Measurements from ENCODE around the gene MMAB.

Gene MMAB

GRCh38 chr12:109547286-109547685, 26.0 kb downstream of the MMAB start:
- TF ChIP-seq POLR2AphosphoS5 (IDR thresholded peaks at IDR 0.05; ENCODE audit: low read depth, low read length) (no peak), POLR2A (IDR thresholded peaks at IDR 0.05; ENCODE audit: low read depth, low read length) (no peak), PAX5 (IDR thresholded peaks at IDR 0.05; ENCODE audit: insufficient read depth, low read length, severe bottlenecking) (no peak), SPI1 (IDR thresholded peaks at IDR 0.05; ENCODE audit: low read depth, low read length) (no peak), TAF1 (IDR thresholded peaks at IDR 0.05; ENCODE audit: low read depth, low read length) (no peak), POU2F2 (IDR thresholded peaks at IDR 0.05; ENCODE audit: low read depth, low read length) (no peak)
- no peak for FAIRE-seq
- no peak for DNase-seq (ENCODE audit: insufficient read length, low spot score)

GRCh38 chr12:109545826-109546225, 27.5 kb downstream of the MMAB start:
- TF ChIP-seq PAX5 (IDR thresholded peaks at IDR 0.05; ENCODE audit: insufficient read depth, low read length, severe bottlenecking), result no peak
- no peak for TF ChIP-seq POU2F2 (IDR thresholded peaks at IDR 0.05; ENCODE audit: low read depth, low read length)
- no peak for TF ChIP-seq POLR2AphosphoS5 (IDR thresholded peaks at IDR 0.05; ENCODE audit: low read depth, low read length)
- no peak for TF ChIP-seq POLR2A (IDR thresholded peaks at IDR 0.05; ENCODE audit: low read depth, low read length)
- TF ChIP-seq TAF1 (IDR thresholded peaks at IDR 0.05; ENCODE audit: low read depth, low read length), result no peak
- no peak for TF ChIP-seq SPI1 (IDR thresholded peaks at IDR 0.05; ENCODE audit: low read depth, low read length)
- FAIRE-seq (no peak), DNase-seq (ENCODE audit: insufficient read length, low spot score) (no peak)

DNA sequence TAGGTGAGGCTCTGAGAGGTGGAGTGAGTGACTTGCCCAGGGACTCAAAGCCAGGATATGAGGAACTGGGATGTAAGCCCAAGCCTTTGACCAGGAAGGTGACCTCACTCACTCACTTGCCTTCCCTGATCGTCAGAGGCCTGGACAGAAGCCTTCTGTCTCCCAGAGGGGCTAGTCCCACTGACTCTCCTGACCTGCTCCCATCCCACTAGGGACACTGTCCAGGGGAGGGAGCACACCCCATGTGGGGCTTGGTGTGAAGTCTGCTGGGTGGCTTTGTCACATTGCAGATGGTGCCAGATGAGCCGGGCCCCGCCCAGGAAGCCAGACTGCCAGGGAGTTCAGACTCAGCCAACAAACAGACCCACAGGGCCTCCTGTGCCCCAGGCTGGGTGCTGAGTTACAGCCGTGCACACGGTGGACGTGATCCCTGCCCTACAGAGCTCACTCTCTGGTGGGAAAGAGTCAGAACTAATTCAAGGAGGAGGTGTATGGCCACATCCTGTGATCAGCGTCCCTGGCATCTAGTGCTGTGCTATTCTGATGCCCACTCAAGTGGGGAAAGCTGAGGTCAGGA, 28.3 kb downstream of the MMAB start:
- FAIRE-seq (no peak), DNase-seq (ENCODE audit: insufficient read length, low spot score) (no peak)

DNA sequence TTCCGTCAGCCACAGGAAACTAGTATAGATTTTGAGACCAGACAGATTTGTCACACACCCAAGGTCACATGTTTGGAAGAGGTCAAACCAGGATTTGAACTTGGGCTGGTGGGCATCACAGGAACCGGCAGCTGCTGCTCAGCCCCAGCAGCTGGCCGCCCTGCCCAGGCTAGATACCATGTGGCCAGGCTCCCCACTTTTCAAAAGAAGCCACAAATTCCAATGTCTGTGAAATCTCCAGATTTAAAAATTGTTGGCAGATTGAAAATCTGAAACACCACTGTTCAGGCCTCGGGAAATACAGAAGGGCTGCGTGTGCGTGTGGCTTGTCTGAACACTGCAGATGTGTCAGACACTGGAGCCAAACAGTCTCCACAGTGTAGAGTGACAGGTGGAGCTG, 30.4 kb downstream of the MMAB start:
- FAIRE-seq (no peak), DNase-seq (ENCODE audit: insufficient read length, low spot score) (no peak)
- no peak for TF ChIP-seq SPI1 (IDR thresholded peaks at IDR 0.05; ENCODE audit: low read depth, low read length)
- TF ChIP-seq POLR2A (IDR thresholded peaks at IDR 0.05; ENCODE audit: low read depth, low read length), result no peak
- TF ChIP-seq TAF1 (IDR thresholded peaks at IDR 0.05; ENCODE audit: low read depth, low read length), result no peak
- TF ChIP-seq POLR2AphosphoS5 (IDR thresholded peaks at IDR 0.05; ENCODE audit: low read depth, low read length), result no peak
- TF ChIP-seq PAX5 (IDR thresholded peaks at IDR 0.05; ENCODE audit: insufficient read depth, low read length, severe bottlenecking), result no peak

More for the DNA sequence above, 28.3 kb downstream of the MMAB start:
- no peak for TF ChIP-seq TAF1 (IDR thresholded peaks at IDR 0.05; ENCODE audit: low read depth, low read length)
- no peak for TF ChIP-seq PAX5 (IDR thresholded peaks at IDR 0.05; ENCODE audit: insufficient read depth, low read length, severe bottlenecking)
- no peak for TF ChIP-seq POLR2A (IDR thresholded peaks at IDR 0.05; ENCODE audit: low read depth, low read length)
- TF ChIP-seq SPI1 (IDR thresholded peaks at IDR 0.05; ENCODE audit: low read depth, low read length), result no peak
- no peak for TF ChIP-seq POLR2AphosphoS5 (IDR thresholded peaks at IDR 0.05; ENCODE audit: low read depth, low read length)
- TF ChIP-seq POU2F2 (IDR thresholded peaks at IDR 0.05; ENCODE audit: low read depth, low read length), result no peak

GRCh38 chr12:109542014-109542413, 31.3 kb downstream of the MMAB start:
- DNase-seq (ENCODE audit: insufficient read length, low spot score) (no peak), FAIRE-seq (no peak)
- TF ChIP-seq POLR2AphosphoS5 (IDR thresholded peaks at IDR 0.05; ENCODE audit: low read depth, low read length) (no peak), TAF1 (IDR thresholded peaks at IDR 0.05; ENCODE audit: low read depth, low read length) (no peak), SPI1 (IDR thresholded peaks at IDR 0.05; ENCODE audit: low read depth, low read length) (no peak), POLR2A (IDR thresholded peaks at IDR 0.05; ENCODE audit: low read depth, low read length) (no peak), PAX5 (IDR thresholded peaks at IDR 0.05; ENCODE audit: insufficient read depth, low read length, severe bottlenecking) (no peak), POU2F2 (IDR thresholded peaks at IDR 0.05; ENCODE audit: low read depth, low read length) (no peak)

- DNase-seq (ENCODE audit: insufficient read length, low spot score), result no peak
- TF ChIP-seq SPI1 (IDR thresholded peaks at IDR 0.05; ENCODE audit: low read depth, low read length) (no peak), POLR2AphosphoS5 (IDR thresholded peaks at IDR 0.05; ENCODE audit: low read depth, low read length) (no peak), PAX5 (IDR thresholded peaks at IDR 0.05; ENCODE audit: insufficient read depth, low read length, severe bottlenecking) (no peak), TAF1 (IDR thresholded peaks at IDR 0.05; ENCODE audit: low read depth, low read length) (no peak), POLR2A (IDR thresholded peaks at IDR 0.05; ENCODE audit: low read depth, low read length) (no peak), POU2F2 (IDR thresholded peaks at IDR 0.05; ENCODE audit: low read depth, low read length) (no peak)
- no peak for FAIRE-seq
Observed at GRCh38 chr12:109541413-109541726, 31.9 kb downstream of the MMAB start.

GRCh38 chr12:109540526-109541412, 32.5 kb downstream of the MMAB start:
- no peak for TF ChIP-seq SPI1 (IDR thresholded peaks at IDR 0.05; ENCODE audit: low read depth, low read length)
- no peak for TF ChIP-seq PAX5 (IDR thresholded peaks at IDR 0.05; ENCODE audit: insufficient read depth, low read length, severe bottlenecking)
- no peak for TF ChIP-seq POLR2AphosphoS5 (IDR thresholded peaks at IDR 0.05; ENCODE audit: low read depth, low read length)
- TF ChIP-seq POLR2A (IDR thresholded peaks at IDR 0.05; ENCODE audit: low read depth, low read length), result no peak
- no peak for TF ChIP-seq POU2F2 (IDR thresholded peaks at IDR 0.05; ENCODE audit: low read depth, low read length)
- no peak for TF ChIP-seq TAF1 (IDR thresholded peaks at IDR 0.05; ENCODE audit: low read depth, low read length)
- DNase-seq (ENCODE audit: insufficient read length, low spot score), result no peak
- FAIRE-seq, result no peak

- TF ChIP-seq TAF1 (IDR thresholded peaks at IDR 0.05; ENCODE audit: low read depth, low read length), result no peak
- no peak for TF ChIP-seq PAX5 (IDR thresholded peaks at IDR 0.05; ENCODE audit: insufficient read depth, low read length, severe bottlenecking)
- TF ChIP-seq POLR2AphosphoS5 (IDR thresholded peaks at IDR 0.05; ENCODE audit: low read depth, low read length), result no peak
- TF ChIP-seq SPI1 (IDR thresholded peaks at IDR 0.05; ENCODE audit: low read depth, low read length), result no peak
- no peak for TF ChIP-seq POLR2A (IDR thresholded peaks at IDR 0.05; ENCODE audit: low read depth, low read length)
- TF ChIP-seq POU2F2 (IDR thresholded peaks at IDR 0.05; ENCODE audit: low read depth, low read length), result no peak
- FAIRE-seq (no peak), DNase-seq (ENCODE audit: insufficient read length, low spot score) (no peak)
Observed at GRCh38 chr12:109539508-109539907, 33.8 kb downstream of the MMAB start.

GRCh38 chr12:109538191-109538863, 35.0 kb downstream of the MMAB start:
- TF ChIP-seq PAX5 (IDR thresholded peaks at IDR 0.05; ENCODE audit: insufficient read depth, low read length, severe bottlenecking) (no peak), POLR2AphosphoS5 (IDR thresholded peaks at IDR 0.05; ENCODE audit: low read depth, low read length) (no peak)
- no peak for FAIRE-seq
- no peak for DNase-seq (ENCODE audit: insufficient read length, low spot score)

Data from GM12891 (cell line).